HG03060 (cell line): Measurements from ENCODE around the gene DUS1L.

Experiments used
- ATAC-seq: cut with Tn5 transposase; IDR thresholded peaks from one replicate; pipeline ENCODE4 v1.9.1; 2021; ENCODE audit warnings: low read depth, moderate number of reproducible peaks; ENCODE audit not compliant: unreplicated experiment

DUS1L gene

GRCh38 chr17:82058230-82058854 lies 7.3 kb downstream of the DUS1L start:
- no peak for ATAC-seq

- ATAC-seq = no peak
Measured at GRCh38 chr17:82056729-82057621, 8.6 kb downstream of the DUS1L start.

GRCh38 chr17:82055965-82056728 lies 9.5 kb downstream of the DUS1L start:
- no peak for ATAC-seq

DNA sequence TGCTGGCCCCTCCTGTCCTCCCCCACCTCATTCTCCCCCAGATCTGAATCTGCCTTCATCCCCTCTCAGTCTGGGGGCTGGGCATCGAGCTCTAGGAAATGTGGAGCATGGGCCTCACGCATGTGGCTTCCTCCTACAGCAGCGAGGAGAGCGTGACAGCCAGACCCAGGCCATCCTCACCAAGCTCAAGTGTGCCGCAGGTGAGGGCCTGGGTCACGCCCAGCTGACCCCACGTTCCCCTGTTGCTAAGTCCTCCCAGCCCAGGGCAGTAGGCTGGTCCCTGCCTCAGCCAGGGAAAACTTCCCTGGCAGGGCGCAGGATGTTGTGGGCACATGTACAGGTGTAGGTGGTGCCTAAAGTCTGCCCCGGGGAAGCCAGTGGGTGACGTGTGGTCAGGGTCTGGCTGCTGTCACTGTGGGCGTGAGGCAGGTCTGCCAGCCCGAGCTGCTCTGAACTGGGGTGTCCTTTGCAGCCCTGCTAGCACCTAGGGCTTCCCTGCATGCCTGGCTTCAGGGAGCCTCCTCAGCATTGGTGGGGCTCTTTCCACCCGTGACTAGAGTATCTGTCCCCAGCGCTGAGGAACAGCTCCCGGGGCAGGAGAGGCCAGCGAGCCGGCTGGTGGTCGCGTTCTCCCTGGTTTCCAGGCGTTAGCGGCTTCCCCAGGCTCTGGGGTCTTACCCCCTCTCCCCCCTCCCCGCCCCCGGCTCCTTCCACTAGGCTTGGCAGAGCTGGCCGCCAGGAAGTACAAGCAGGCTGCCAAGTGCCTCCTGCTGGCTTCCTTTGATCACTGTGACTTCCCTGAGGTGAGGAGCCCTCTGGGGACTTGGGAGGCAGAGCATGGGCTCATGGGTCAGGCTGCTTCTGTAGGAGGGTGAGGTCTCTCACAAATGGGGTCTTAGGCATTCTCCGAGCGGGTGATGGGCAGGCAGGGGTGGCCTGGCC lies 10.3 kb downstream of the DUS1L start:
- no peak for ATAC-seq

- no peak for ATAC-seq
Measured at GRCh38 chr17:82054351-82055022, 11.1 kb downstream of the DUS1L start.

DNA sequence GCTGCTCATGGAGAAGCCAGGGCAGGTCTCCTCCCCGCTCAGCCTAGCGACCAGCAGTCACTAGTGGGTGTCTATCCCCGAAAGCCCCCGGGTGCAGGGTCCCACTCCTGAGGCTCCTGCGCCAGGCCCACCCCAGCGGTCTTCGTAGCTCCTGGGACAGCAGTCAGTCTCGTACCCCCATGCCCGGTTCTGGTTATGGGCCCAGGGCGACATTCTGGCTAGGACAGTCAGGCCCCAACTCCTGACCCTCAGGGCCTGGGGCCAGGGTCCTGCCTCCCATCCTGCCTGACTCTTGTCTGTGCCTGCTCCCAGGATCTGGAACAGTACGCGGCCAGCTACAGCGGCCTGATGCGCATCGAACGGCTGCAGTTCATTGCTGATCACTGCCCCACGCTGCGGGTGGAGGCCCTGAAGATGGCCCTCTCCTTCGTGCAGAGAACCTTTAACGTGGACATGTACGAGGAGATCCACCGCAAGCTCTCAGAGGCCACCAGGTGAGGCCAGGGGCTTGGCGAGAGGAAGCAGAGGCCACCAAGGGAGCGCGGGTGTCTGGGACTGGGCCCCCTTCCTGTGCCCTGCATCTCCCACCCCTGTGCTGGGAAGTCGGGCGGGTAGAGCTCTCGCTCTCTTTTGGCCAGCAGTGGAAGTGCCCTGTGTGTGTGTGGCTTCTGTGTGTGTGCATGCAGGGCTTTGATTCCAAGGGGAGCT lies 11.9 kb downstream of the DUS1L start:
- no peak for ATAC-seq

GRCh38 chr17:82053130-82053529 lies 12.5 kb downstream of the DUS1L start:
- ATAC-seq = no peak

GRCh38 chr17:82052638-82053059 lies 13.0 kb downstream of the DUS1L start:
- no peak for ATAC-seq

DNA sequence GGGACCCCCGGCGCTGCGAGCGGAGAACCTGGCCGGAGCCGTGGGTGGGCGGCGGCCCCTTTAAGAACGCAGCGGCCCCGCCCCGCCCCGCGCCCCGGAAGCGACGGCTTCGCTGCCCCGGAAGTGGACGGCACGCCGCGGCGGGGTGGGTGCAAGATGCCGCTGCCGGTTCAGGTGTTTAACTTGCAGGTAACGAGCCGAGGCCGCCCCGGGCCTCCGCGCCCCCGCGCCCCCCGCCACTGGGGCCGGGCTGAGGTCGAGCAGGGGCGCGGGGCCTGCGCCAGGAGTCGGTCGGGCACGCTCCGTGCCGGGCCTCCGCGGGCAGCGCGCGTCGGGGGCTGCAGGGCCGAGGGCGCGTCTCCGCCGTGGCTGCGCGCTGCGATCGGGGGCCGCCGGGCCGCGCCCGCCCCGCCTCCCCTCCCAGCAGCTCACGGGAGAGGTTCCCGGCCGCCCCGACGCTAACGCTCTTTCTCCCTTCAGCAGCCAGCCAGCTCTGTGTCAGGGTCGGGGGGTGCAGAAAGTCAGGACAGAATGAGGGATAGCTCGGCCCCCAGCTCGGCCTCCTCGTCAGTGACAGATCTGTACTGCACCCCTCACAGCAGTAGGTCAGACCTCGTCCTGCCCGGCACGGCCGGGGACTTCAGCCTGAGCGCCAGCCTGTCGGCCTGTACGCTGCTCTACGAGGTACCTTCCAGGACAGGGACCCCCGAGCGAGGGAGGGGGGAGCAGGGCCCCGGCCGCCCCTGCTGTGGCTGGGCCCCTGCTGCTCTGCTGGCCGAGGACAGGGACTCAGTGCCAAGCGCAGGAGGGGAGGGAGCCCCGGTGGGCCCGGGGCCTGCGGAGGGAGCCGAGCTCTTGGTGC lies 13.6 kb downstream of the DUS1L start, which contains the start of the genes GPS1 and RFNG:
GPS1 (plus strand) TSS at position 123 of the 862 bp plus-strand sequence; CDS start at position 157, 34 bp downstream.
RFNG (minus strand) TSS at position 36 of the 862 bp plus-strand sequence. CDS start 45 bp downstream, outside the sequence.
- ATAC-seq = no peak

DNA sequence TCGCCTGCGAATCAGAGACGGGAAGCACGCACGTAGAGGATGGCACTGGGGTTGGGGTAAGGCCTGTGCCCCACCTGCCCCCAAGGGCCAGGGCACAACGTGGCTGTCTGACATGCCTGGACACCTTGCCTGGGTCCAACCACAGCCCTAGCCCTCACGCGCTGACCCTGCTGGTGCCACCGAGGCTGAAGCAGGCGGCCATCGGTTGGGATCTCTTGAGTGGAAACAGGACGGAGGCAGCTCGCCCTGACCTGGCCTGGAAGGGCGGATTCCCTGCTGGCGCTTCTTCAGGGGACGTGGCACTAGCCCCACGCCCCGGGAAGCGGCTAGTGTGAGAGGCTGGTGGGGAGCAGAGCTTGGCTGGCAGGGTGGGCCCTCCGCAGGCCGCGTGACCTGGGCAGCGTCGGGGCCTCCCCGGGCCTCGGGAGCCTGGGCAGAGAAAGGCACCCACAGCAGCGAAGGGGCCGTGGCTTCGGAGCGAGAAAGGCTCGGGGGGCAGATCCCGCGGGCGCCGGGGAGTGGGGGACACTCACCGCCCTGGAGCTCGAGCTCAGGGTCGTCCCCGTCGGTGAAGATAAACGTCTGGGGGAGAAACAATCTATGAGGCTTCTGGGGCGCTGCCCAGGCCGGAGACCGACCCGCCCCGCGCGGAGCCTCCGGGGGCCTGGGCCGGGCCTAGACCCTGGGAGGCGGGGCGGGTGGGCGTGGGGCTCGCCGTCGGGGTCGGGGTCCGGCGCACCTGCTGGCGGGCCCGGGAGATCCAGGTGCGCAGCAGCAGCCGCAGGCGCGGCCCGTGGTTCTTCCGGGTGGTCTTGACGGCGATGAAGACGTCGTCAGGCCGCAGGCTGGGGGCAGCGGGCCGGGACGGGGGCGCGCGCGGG lies 14.6 kb downstream of the DUS1L start:
- no peak for ATAC-seq

GRCh38 chr17:82050152-82050760 lies 15.3 kb downstream of the DUS1L start:
- no peak for ATAC-seq

GRCh38 chr17:82049521-82049971 lies 16.1 kb downstream of the DUS1L start:
- no peak for ATAC-seq

GRCh38 chr17:82049106-82049505 lies 16.5 kb downstream of the DUS1L start:
- ATAC-seq = no peak

GRCh38 chr17:82048571-82048971 lies 17.0 kb downstream of the DUS1L start:
- ATAC-seq = no peak

- ATAC-seq = no peak
Measured at GRCh38 chr17:82047914-82048570, 17.6 kb downstream of the DUS1L start.

DNA sequence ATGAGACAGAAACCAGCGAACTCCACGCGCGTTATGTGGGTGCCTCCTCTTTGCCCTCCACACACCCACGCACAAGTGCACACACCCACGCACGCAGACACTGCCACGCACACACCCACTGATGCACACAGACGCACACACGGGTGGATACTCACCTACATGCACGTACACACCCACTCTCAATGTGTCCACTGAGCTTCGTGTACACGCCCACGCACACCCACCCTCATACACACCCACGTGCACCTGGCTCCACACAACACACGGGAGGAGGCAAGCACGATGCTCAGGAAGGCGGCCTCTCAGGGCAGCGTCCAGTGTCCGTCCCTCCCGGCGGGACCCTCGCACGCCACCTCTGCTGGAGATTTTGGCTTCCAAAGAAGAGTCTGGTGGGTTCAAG lies 18.2 kb downstream of the DUS1L start:
- no peak for ATAC-seq
